Measurements from ENCODE around the gene DCTN4. TPM values are rescaled to one million over a fixed set of nuclear protein-coding genes. Genes with fewer than 3 reads are reported as not detected.

DCTN4 gene
- total RNA-seq = 66.2 and 68.1 TPM in 2 replicates

DNA sequence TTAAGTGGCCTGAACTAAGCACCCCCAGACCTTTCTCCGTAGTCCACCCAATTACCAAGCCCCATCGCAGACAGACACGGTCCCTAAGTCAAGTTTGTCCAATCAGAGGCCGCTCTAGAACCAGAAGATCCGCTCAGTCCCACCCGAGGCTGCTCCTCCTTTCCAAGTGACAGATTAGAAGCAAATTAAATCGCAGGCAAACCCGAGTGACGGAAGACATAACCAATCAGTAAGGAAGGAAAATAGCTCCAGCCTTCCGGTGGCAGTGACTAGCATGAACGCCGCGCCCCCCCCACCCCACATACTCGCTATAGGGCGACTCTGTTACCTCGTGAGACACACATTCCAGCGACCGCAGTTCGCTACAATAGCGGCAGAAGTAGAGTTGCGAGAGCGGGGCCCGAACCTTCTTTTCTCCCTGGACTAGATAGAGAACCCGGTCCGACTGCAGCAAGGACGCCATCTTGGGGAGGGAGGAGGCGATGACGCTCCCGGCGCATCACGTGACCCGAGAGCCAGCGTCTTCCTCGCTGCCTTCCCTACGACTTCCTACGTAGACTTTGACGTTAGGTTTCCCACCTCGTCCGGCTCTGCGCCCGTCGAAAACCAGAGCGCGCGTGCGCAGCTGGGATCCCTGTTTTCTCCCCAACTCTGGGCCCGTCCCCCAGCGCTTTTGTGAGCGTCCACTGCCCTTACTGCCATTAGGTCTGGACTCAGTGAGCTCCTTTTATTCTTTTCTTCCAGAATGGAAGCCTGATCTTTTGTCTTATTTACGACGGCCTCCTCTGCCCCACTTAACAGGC lies at the start of gene DCTN4:
DCTN4 (minus strand) TSS at position 487 of the 803 bp plus-strand sequence; CDS start at position 463, 24 bp downstream.
- Histone ChIP-seq H3K9me3 (ENCODE audit: low read depth, low read length) (no peaks in the 10 kb centered on the region), H4K20me1 (ENCODE audit: insufficient read depth, low read length) (peaks cover 7% of the 10 kb centered on the region), H3K4me2 (ENCODE audit: insufficient read depth, low read length) (peak within 1 kb of the TSS; percentile 92), H3K79me2 (ENCODE audit: insufficient read depth, low read length) (peaks cover 45% of the 10 kb centered on the region), H3K27ac (ENCODE audit: low read depth, low read length) (peak within 1 kb of the TSS; percentile 97), H2AFZ (ENCODE audit: low read length) (peak within 1 kb of the TSS; percentile 97), H3K4me1 (ENCODE audit: insufficient read depth, low read length) (peaks cover 27% of the 10 kb centered on the region), H3K27me3 (ENCODE audit: insufficient read depth, low read length) (no peaks in the 10 kb centered on the region), H3K4me3 (ENCODE audit: insufficient read depth, low read length) (peak within 1 kb of the TSS; percentile 85), H3K36me3 (ENCODE audit: insufficient read depth, low read length) (peaks cover 24% of the 10 kb centered on the region)
- DNase-seq (ENCODE audit: insufficient read length, low spot score, missing footprints) = peak; percentile 88
- TF ChIP-seq, protein P1, sequence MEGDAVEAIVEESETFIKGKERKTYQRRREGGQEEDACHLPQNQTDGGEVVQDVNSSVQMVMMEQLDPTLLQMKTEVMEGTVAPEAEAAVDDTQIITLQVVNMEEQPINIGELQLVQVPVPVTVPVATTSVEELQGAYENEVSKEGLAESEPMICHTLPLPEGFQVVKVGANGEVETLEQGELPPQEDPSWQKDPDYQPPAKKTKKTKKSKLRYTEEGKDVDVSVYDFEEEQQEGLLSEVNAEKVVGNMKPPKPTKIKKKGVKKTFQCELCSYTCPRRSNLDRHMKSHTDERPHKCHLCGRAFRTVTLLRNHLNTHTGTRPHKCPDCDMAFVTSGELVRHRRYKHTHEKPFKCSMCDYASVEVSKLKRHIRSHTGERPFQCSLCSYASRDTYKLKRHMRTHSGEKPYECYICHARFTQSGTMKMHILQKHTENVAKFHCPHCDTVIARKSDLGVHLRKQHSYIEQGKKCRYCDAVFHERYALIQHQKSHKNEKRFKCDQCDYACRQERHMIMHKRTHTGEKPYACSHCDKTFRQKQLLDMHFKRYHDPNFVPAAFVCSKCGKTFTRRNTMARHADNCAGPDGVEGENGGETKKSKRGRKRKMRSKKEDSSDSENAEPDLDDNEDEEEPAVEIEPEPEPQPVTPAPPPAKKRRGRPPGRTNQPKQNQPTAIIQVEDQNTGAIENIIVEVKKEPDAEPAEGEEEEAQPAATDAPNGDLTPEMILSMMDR (IDR thresholded peaks at IDR 0.05; ENCODE audit: extremely low read depth, low read depth, low read length) = no peak

DNA sequence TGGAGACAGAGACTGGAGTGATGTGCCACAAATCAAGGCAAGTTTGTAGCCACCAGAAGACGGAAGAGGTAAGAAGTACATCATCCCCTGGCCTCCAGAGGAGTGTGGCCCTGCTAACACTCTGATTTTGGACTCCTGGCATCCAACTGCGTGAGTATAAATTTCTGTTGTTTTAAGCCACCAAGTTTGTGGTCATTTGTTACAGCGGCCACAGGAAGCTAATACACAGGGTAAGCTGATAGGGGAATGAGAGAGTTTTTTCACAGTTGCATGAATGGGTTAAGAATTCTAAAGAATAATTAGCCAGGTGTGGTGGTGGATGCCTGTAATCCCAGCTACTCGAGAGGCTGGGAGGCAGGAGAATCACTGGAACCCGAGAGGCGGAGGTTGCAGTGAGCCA lies 45.6 kb upstream of the DCTN4 start:
- Histone ChIP-seq H3K9me3 (ENCODE audit: low read depth, low read length) (no peaks in the 10 kb centered on the region), H3K27me3 (ENCODE audit: insufficient read depth, low read length) (no peaks in the 10 kb centered on the region), H2AFZ (ENCODE audit: low read length) (no peak overlapping the region), H3K36me3 (ENCODE audit: insufficient read depth, low read length) (no peaks in the 10 kb centered on the region), H4K20me1 (ENCODE audit: insufficient read depth, low read length) (no peaks in the 10 kb centered on the region), H3K79me2 (ENCODE audit: insufficient read depth, low read length) (no peaks in the 10 kb centered on the region), H3K4me2 (ENCODE audit: insufficient read depth, low read length) (no peak overlapping the region), H3K4me3 (ENCODE audit: insufficient read depth, low read length) (no peak overlapping the region), H3K27ac (ENCODE audit: low read depth, low read length) (no peak overlapping the region), H3K4me1 (ENCODE audit: insufficient read depth, low read length) (peaks cover 11% of the 10 kb centered on the region)
- TF ChIP-seq, protein P1 (IDR thresholded peaks at IDR 0.05; ENCODE audit: extremely low read depth, low read depth, low read length) = no peak
- DNase-seq (ENCODE audit: insufficient read length, low spot score, missing footprints) = no peak

- no peaks in the 10 kb centered on the region for H3K9me3 ChIP-seq (ENCODE audit: low read depth, low read length)
- H3K36me3 ChIP-seq (ENCODE audit: insufficient read depth, low read length) = peaks cover 25% of the 10 kb centered on the region
- TF ChIP-seq, protein P1 (IDR thresholded peaks at IDR 0.05; ENCODE audit: extremely low read depth, low read depth, low read length) = peak; percentile 53
These were observed 42.5 kb upstream of the DCTN4 start for GRCh38 chr5:150801117-150801927.

GRCh38 chr5:150797384-150797783 lies 38.6 kb upstream of the DCTN4 start:
- H2AFZ ChIP-seq (ENCODE audit: low read length) = no peak overlapping the region
- H3K4me3 ChIP-seq (ENCODE audit: insufficient read depth, low read length) = no peak overlapping the region
- peaks cover 44% of the 10 kb centered on the region for H3K36me3 ChIP-seq (ENCODE audit: insufficient read depth, low read length)
- H3K4me1 ChIP-seq (ENCODE audit: insufficient read depth, low read length) = peaks cover 11% of the 10 kb centered on the region
- DNase-seq (ENCODE audit: insufficient read length, low spot score, missing footprints) = no peak
- peaks cover 46% of the 10 kb centered on the region for H3K79me2 ChIP-seq (ENCODE audit: insufficient read depth, low read length)
- H3K4me2 ChIP-seq (ENCODE audit: insufficient read depth, low read length) = no peak overlapping the region
- peaks cover 14% of the 10 kb centered on the region for H4K20me1 ChIP-seq (ENCODE audit: insufficient read depth, low read length)
- TF ChIP-seq, protein P1 (IDR thresholded peaks at IDR 0.05; ENCODE audit: extremely low read depth, low read depth, low read length) = no peak
- H3K9me3 ChIP-seq (ENCODE audit: low read depth, low read length) = no peaks in the 10 kb centered on the region
- H3K27ac ChIP-seq (ENCODE audit: low read depth, low read length) = no peak overlapping the region
- H3K27me3 ChIP-seq (ENCODE audit: insufficient read depth, low read length) = no peaks in the 10 kb centered on the region

More at GRCh38 chr5:150801117-150801927, 42.5 kb upstream of the DCTN4 start:
- peak overlapping the region; percentile 38 for H3K27ac ChIP-seq (ENCODE audit: low read depth, low read length)
- H3K4me1 ChIP-seq (ENCODE audit: insufficient read depth, low read length) = peaks cover 11% of the 10 kb centered on the region
- H3K27me3 ChIP-seq (ENCODE audit: insufficient read depth, low read length) = no peaks in the 10 kb centered on the region
- H3K4me2 ChIP-seq (ENCODE audit: insufficient read depth, low read length) = peak overlapping the region; percentile 72
- no peaks in the 10 kb centered on the region for H4K20me1 ChIP-seq (ENCODE audit: insufficient read depth, low read length)
- DNase-seq (ENCODE audit: insufficient read length, low spot score, missing footprints) = no peak
- peak overlapping the region; percentile 51 for H3K4me3 ChIP-seq (ENCODE audit: insufficient read depth, low read length)
- peaks cover 7% of the 10 kb centered on the region for H3K79me2 ChIP-seq (ENCODE audit: insufficient read depth, low read length)
- H2AFZ ChIP-seq (ENCODE audit: low read length) = peak overlapping the region; percentile 35

Measured in osteoblast (primary cell).